Ovary (tissue), 3 donors: ENCODE measurements around the gene ERCC6L2.

Source experiments
- POLR2A ChIP-seq: fragments of 450-650 bp; IDR thresholded peaks from one replicate; pipeline ENCODE4 v1.6.1; 2017; ENCODE audit warnings: antibody characterized with exemption, mild to moderate bottlenecking, moderate library complexity
- TF ChIP-seq, protein P1 (sequence below), 3 donors: fragments of 450-650 bp in 2 of 3; fragments of 200-600 bp in 1 of 3; IDR thresholded peaks; one replicate each; pipeline versions ENCODE4 v1.5.1 to v1.8.0; 2016 to 2022; ENCODE audit warnings: antibody characterized with exemption in 3 of 3, mild to moderate bottlenecking in 1 of 3
- donor health status: DM: no; HTN: no; CAD: no.

DNA sequence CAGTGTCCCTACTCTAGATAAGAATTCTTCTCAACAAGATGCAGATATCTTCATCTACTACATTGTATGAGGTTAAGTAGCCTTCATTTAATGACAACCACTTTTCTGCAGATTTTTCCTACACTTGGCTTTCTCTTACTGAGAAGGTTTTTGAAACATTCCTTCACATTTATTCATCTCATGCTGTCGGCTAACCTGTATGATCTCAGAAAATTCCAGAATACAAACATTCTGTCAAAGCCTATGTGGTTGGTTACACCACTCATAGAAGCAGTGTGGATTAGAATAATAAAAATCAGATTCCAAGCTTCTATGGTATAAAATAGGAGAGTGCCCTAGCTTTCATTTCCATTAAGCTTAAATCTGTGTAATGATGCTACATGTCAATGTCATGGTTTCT is 39.4 kb upstream of the ERCC6L2 start:
- TF ChIP-seq, protein P1, sequence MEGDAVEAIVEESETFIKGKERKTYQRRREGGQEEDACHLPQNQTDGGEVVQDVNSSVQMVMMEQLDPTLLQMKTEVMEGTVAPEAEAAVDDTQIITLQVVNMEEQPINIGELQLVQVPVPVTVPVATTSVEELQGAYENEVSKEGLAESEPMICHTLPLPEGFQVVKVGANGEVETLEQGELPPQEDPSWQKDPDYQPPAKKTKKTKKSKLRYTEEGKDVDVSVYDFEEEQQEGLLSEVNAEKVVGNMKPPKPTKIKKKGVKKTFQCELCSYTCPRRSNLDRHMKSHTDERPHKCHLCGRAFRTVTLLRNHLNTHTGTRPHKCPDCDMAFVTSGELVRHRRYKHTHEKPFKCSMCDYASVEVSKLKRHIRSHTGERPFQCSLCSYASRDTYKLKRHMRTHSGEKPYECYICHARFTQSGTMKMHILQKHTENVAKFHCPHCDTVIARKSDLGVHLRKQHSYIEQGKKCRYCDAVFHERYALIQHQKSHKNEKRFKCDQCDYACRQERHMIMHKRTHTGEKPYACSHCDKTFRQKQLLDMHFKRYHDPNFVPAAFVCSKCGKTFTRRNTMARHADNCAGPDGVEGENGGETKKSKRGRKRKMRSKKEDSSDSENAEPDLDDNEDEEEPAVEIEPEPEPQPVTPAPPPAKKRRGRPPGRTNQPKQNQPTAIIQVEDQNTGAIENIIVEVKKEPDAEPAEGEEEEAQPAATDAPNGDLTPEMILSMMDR (IDR thresholded peaks at IDR 0.05): no peak
- no peak for TF ChIP-seq POLR2A
